ENCODE results near the gene NT5C1A.

NT5C1A gene

DNA sequence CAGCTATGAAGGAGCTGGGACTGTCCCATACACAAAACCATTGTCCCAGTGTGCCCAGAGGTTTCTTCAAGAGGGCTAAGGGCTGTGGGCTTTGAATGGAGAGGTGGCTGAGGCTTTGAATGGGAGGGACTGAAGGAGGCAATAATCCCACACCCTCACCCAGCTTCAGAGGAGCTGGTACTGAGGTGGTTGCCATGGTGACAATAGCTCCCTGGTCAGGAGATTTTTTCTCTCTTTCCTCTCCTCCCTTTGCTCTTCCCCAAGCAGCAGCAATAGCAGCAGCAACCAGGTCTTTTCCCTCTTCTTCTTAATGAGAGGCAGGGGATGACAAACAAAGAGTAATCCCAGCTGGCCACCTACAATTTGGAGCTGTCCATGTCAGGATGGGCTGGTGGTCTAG lies 17.7 kb upstream of the NT5C1A start:
- DNase-seq (ENCODE audit: low read depth, low spot score), result no peak

DNA sequence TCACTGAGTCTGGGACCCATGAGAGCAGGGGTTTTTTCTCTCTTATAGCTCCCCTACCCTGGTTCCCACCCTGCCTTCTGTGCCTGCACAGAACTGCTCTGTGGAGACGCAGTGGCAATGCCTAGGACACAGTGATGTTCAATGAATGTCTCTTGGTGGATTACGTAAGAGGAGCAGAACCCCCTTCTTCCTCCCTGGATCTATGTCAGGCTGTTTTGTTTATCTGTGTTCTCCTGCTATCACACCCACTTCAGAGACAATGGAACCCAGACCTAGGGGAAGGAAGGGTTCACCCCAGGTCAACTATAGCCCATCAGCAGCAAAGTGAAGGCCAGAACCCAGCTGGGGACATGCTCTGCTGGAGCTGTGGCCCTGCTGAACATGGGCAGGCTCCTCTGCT lies 17.3 kb upstream of the NT5C1A start:
- no peak for DNase-seq (ENCODE audit: low read depth, low spot score)

GRCh38 chr1:39688706-39689105 lies 16.8 kb upstream of the NT5C1A start:
- no peak for DNase-seq (ENCODE audit: low read depth, low spot score)

DNA sequence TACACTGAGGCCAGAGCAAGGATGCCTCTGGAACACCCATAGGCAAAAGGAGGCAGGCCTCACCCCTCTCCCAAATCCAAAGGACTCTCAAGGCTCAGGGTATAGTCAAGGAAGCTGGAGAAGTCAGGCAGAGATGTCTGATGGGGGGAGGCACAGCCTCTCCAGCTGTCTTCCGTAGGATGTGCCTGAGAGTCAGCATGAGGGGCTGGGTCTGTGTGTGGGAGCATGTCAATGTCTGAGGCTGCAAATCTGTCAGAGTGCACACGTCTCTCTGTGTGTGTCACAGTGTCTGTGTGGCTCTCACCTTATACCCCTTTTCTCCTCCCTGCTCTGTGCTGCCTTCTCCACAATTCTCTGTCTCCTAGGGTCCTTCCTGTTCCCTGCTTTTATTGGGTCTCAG lies 15.3 kb upstream of the NT5C1A start:
- DNase-seq (ENCODE audit: low read depth, low spot score), result no peak

DNA sequence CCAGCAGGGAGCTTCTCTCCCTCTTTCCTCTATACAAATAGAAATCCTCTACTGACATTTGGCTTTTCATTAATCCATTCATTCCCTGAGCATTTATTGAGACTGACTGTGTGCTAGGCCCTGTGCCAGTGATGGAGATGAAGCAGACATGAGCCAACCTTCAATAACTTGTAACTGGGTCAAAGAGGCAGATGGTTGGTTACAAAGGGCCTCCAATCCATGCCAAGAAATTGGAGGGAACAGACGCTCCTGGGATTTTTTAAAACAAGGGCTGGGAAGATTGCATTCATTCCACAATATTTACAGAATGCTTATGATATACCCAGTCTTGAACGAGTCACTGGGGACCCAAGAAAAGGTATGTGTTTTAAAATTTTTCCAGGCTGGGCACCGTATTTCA lies 13.2 kb upstream of the NT5C1A start:
- no peak for DNase-seq (ENCODE audit: low read depth, low spot score)

GRCh38 chr1:39684313-39684664 lies 12.4 kb upstream of the NT5C1A start:
- DNase-seq (ENCODE audit: low read depth, low spot score), result no peak

- no peak for DNase-seq (ENCODE audit: low read depth, low spot score)
These were observed 11.8 kb upstream of the NT5C1A start for GRCh38 chr1:39683591-39684312.

- no peak for DNase-seq (ENCODE audit: low read depth, low spot score)
These were observed 10.1 kb upstream of the NT5C1A start for GRCh38 chr1:39681999-39682398.

DNA sequence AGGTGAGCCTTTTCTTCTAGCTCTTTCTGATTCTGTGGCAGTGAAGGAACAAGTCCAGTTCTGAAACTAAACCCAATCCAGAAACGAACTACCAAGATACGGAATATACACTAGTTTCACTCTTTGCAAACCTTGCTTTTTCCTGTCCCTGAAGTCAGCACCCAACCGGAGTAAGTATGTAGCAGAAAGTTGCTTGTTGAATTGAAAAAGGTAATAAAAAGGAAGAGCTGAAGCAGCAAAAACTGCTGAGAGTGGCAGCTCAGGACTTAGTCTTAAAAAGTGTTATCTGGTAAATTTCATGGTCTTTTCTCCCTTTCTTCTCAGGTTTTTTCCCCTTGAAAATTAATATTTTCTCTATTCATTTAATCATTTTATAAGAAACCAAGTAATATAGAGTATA lies 9.4 kb upstream of the NT5C1A start:
- no peak for DNase-seq (ENCODE audit: low read depth, low spot score)

DNA sequence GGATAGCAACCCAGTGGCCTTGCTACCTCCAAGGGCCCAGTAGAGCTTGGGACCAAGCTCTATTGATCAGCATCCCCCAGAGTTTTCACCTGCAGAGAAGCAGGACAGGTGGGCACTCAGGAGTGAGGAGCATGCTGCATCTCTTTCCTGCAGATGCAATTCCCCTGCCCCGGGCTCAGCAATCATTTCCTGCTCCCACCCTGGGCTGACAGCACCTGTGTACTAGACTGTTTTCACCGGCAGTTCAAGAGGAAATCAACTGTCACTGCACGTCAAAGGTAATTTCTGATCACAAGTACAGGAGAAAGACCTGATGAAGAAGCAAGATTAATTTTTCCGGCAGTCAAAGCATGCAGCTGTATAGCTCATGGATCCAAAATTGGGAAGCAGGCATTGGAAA lies 8.8 kb upstream of the NT5C1A start:
- no peak for DNase-seq (ENCODE audit: low read depth, low spot score)

DNA sequence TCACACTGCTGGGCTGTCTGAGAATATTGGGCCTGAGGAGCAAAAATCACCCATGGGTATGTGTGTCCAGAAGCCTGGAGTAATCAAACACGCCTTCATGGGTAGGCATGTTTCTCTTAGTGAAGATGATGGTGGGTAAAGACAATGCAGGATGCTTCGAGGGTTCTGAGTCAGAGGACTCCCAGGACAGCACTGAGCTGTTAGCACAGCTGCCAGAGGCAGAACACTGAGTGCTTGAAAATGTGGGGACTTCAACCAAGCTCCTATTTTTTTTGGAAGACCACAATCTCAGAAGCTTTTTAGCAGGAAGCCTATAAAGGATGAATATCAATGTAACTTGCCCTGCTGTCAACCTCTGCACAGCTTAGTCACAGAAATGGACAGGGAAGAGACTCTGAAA lies 7.9 kb upstream of the NT5C1A start:
- DNase-seq (ENCODE audit: low read depth, low spot score), result no peak

GRCh38 chr1:39678889-39679288 lies 7.0 kb upstream of the NT5C1A start:
- DNase-seq (ENCODE audit: low read depth, low spot score), result no peak

DNA sequence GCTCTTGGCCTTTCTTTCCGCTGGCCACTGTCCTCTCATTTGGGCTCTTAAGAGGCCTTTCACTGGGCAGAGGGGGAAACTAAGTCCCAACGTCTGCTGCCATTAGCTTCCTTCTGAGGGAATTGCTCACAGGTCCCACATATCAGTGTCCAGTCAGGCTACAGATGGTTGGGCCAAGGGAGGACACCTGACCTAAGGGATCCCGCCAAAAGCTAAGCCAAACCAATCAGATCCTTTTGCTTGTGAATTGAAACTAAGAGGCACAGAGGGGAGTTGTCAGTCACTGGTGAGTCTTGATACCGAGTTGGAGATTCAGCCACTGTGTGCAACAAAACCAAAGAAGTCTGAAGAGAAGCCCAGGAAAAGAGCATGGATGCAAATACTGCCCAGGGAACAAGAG lies 5.7 kb upstream of the NT5C1A start:
- DNase-seq (ENCODE audit: low read depth, low spot score), result no peak

DNA sequence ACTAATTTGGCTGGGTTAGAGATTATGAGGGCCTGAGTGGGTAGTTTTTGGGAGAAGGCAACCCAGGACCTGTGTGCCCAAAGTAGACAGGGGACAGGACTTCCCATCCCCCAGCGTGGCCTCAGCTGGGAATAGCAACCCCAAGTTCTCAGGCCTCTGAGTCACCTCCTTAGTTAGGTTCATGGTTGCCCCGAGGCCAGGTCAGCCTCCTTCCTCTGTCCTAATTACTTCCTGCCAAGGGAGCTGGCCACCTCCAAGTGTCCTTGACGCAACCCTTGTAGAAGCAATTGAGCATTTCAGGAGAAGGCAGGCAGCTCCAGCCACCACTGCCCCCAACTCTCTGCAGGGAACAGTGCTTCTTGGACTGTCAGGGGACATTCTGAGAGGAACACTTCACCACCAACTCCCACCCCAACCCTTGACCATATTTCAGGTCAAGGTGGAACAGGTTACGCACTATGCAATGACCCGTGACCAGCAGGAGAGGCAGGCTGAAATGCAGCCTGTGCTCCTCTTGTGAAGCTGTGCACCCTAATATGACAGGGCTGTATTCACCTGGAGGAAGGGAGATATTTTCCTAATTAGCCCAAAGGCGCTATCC lies 5.1 kb upstream of the NT5C1A start:
- no peak for DNase-seq (ENCODE audit: low read depth, low spot score)

DNA sequence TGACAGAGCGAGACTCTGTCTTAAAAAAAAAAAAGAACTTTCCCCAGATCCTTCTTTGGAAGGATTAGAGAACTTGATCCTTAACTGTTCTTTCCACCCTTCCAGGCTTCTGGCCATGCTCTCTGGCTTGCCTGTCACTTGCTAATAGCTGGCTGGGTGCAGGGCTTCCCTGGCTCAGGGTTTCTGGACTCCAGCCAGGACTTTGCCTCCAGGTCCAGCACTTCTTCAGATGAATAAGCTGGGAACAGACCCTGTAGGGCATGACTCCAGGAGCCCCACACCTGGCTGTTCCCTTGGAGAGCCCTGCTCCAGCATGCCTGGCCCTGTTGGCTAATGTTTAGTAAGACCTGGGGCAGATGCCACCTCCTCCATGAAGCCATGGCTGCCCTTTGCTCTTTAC lies 3.3 kb upstream of the NT5C1A start:
- DNase-seq (ENCODE audit: low read depth, low spot score), result no peak

- DNase-seq (ENCODE audit: low read depth, low spot score), result no peak
These were observed 1.3 kb upstream of the NT5C1A start for GRCh38 chr1:39673215-39673614.

GRCh38 chr1:39672551-39672947 lies 642 bp upstream of the NT5C1A start:
- DNase-seq (ENCODE audit: low read depth, low spot score), result peak; percentile 24

DNA sequence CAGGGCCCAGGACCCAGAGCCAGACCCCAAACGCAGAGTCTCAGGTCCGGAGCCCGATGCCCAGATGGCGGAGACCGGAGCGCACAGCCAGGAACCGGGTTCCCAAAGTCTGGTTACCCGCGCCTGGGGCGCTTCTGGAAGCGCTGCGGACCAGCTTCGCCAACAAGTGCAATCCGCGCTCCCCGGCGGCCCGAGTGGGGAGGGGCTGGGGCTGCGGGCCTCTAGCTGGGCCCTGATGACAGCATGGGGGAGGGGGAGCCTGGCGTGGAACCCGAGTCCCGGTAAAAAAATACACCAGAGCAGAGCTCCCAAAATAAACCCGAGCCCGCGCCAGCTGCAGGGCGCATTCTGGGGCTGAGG lies 494 bp downstream of the NT5C1A start:
- no peak for DNase-seq (ENCODE audit: low read depth, low spot score)

- DNase-seq (ENCODE audit: low read depth, low spot score), result no peak
These were observed 1.2 kb downstream of the NT5C1A start for GRCh38 chr1:39670689-39671088.

DNA sequence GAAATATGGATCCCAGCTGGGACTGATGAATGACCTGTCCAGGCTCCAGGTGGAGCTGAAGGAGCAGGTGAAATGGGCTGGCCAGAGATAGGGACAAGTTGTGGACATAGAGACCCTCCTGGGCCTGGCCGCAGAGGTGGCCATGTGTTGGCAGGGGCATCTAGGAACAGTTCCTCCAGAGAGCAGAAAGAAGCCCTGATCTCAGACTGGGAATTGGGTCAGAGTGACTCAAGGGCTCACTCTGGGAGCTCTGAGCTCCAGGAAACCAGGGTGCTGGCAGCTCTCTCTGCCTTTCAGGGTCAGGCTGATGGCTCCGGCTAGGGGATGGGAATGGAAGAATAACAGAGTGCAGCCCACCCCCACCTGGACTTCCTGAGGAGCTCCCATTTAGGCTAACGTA lies 3.0 kb downstream of the NT5C1A start:
- DNase-seq (ENCODE audit: low read depth, low spot score), result no peak

DNA sequence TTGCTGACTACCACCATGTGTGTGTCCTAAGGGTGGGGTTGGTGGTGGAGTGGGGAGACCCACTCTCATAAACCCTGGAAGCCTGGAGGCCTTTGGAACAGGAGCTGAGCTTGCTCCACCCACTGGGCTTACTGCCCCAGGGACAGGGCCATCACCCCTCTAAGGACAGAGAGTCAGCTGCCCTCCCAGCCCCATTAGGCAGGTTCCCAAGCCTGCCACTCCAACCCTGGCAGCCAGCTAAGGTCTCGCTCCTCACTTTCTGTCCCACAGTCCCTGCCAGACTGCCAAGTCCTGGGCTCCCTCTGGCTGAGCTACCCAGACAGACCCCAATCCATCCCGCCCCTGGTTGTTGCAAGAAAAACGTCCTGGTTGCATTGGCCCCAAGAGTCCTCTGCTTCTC lies 3.8 kb downstream of the NT5C1A start:
- no peak for DNase-seq (ENCODE audit: low read depth, low spot score)

DNA sequence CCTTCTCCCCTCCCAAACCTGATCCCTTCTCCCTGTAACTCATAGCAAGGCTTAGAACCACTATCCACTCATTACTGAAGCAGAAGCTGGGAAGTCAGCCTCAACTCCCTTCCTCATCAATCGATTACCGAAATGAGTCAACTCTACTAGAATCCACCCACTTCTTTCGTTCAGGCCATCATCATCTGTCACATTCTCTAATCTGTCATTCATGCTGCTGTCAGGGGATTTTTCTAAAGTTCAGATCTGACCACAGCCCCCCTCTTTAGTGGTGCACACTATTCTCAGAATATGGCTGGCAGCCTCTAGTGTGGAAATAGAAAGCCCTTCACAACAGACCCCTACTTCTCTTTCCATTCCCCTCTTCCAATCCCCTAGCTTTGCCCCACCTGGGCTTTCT lies 5.1 kb downstream of the NT5C1A start:
- no peak for DNase-seq (ENCODE audit: low read depth, low spot score)

DNA sequence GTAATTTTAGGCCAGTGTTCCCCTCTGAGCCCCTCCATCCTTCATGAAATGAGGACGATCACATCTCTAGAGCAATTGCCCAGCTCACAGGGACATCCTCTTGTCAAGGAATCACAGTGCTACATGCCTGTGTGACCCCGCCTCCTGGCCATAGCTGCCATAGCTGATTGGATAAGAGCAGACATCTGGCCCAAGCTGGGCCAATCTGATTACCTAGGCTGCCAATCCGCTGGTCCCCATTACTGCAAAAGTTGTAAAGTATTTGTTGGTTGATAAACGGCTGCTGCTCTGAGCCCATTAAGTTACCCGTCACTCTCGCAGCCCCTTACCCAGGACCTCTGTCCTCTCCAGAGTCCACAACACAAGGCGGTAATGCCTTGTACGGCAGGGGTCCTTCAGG lies 8.3 kb downstream of the NT5C1A start:
- DNase-seq (ENCODE audit: low read depth, low spot score), result no peak

DNA sequence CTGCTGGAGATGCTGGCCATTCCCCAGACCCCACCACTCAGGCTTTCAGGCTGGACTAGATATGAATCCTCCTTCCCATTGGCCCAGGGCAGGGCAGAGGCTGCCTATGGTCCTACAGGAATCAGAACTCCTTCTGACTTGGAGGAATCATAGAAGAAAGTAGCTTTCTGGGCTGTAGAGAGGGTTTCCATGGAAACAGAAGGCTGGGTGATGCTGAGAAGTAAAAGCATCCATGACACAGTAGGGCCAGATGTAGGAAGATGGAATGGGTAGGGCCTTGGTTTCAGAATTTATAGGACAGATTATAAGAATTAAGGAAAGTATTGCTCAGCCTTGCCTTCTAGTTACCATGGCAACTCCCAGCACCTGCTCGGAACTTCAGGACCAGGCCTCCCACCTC lies 9.0 kb downstream of the NT5C1A start:
- no peak for DNase-seq (ENCODE audit: low read depth, low spot score)
